C4-2B (cell line): ENCODE results near the gene GSK3B.

Source experiments
- CTCF ChIP-seq: fragments of 450-650 bp; conservative IDR thresholded peaks from 2 replicates; pipeline ENCODE4 v1.5.1; 2017; ENCODE audit warnings: mild to moderate bottlenecking
- ZFX ChIP-seq: fragments of 450-650 bp; IDR thresholded peaks from 2 replicates; pipeline ENCODE4 v1.6.1; 2017

- TF ChIP-seq CTCF = no peak
- TF ChIP-seq ZFX = no peak
These were observed 20.1 kb upstream of the GSK3B start for GRCh38 chr3:120114376-120114775.
